Measurements from ENCODE around the gene ANKRD66. TPM values are rescaled to one million over a fixed set of nuclear protein-coding genes. Genes with fewer than 3 reads are reported as not detected.
A peak's percentile ranks its signal among the peaks of the same experiment; 100 is the strongest.

The ANKRD66 gene
- total RNA-seq, 1 experiment from 2014 or later: not detected

- Histone ChIP-seq H3K27me3 (no peaks in the 10 kb centered on the region), H3K4me1 (peaks cover 13% of the 10 kb centered on the region), H3K4me3 (no peak overlapping the region), H3K9me3 (replicated peaks) (no peaks in the 10 kb centered on the region), H3K27ac (no peak overlapping the region), H3K36me3 (no peaks in the 10 kb centered on the region)
- DNase-seq: no peak
These were observed 45.9 kb downstream of the ANKRD66 start for GRCh38 chr6:46792635-46793034.

GRCh38 chr6:46793138-46793537 lies 46.4 kb downstream of the ANKRD66 start, which contains the start of gene MEP1A:
Gene MEP1A, plus strand, starts transcription at chr6:46793389. Its CDS starts 10 bp downstream, at chr6:46793399.
- H3K4me3 ChIP-seq: no peak within 1 kb of the TSS
- no peak for DNase-seq
- no peaks in the 10 kb centered on the region for H3K9me3 ChIP-seq (replicated peaks)
- no peak within 1 kb of the TSS for H3K27ac ChIP-seq
- no peaks in the 10 kb centered on the region for H3K27me3 ChIP-seq
- H3K4me1 ChIP-seq: peaks cover 13% of the 10 kb centered on the region
- no peaks in the 10 kb centered on the region for H3K36me3 ChIP-seq

GRCh38 chr6:46794068-46794467 lies 47.3 kb downstream of the ANKRD66 start:
- H3K36me3 ChIP-seq: no peaks in the 10 kb centered on the region
- no peaks in the 10 kb centered on the region for H3K9me3 ChIP-seq (replicated peaks)

GRCh38 chr6:46795816-46796215 lies 49.1 kb downstream of the ANKRD66 start:
- no peak for DNase-seq
- no peaks in the 10 kb centered on the region for H3K27me3 ChIP-seq
- peaks cover 13% of the 10 kb centered on the region for H3K4me1 ChIP-seq
- no peak overlapping the region for H3K27ac ChIP-seq
- no peaks in the 10 kb centered on the region for H3K36me3 ChIP-seq
- H3K9me3 ChIP-seq (replicated peaks): no peaks in the 10 kb centered on the region
- no peak overlapping the region for H3K4me3 ChIP-seq

More at GRCh38 chr6:46794068-46794467, 47.3 kb downstream of the ANKRD66 start:
- Histone ChIP-seq H3K27me3 (no peaks in the 10 kb centered on the region), H3K27ac (no peak overlapping the region), H3K4me3 (no peak overlapping the region), H3K4me1 (peaks cover 13% of the 10 kb centered on the region)
- no peak for DNase-seq

GRCh38 chr6:46796848-46797580 lies 50.3 kb downstream of the ANKRD66 start:
- Histone ChIP-seq H3K9me3 (replicated peaks) (no peaks in the 10 kb centered on the region), H3K27ac (no peak overlapping the region), H3K4me1 (peaks cover 13% of the 10 kb centered on the region), H3K27me3 (no peaks in the 10 kb centered on the region), H3K4me3 (no peak overlapping the region), H3K36me3 (no peaks in the 10 kb centered on the region)
- peak in 1 of 2 experiments; percentile 53 for DNase-seq

GRCh38 chr6:46799657-46800056 lies 52.9 kb downstream of the ANKRD66 start:
- H3K27ac ChIP-seq: no peak overlapping the region
- no peak overlapping the region for H3K4me3 ChIP-seq
- no peaks in the 10 kb centered on the region for H3K36me3 ChIP-seq
- no peaks in the 10 kb centered on the region for H3K9me3 ChIP-seq (replicated peaks)
- DNase-seq: no peak
- peaks cover 13% of the 10 kb centered on the region for H3K4me1 ChIP-seq
- no peaks in the 10 kb centered on the region for H3K27me3 ChIP-seq

- Histone ChIP-seq H3K27me3 (no peaks in the 10 kb centered on the region), H3K36me3 (no peaks in the 10 kb centered on the region), H3K4me3 (no peak overlapping the region), H3K27ac (no peak overlapping the region), H3K4me1 (no peaks in the 10 kb centered on the region), H3K9me3 (replicated peaks) (no peaks in the 10 kb centered on the region)
- no peak for DNase-seq
These were observed 62.1 kb downstream of the ANKRD66 start for GRCh38 chr6:46808806-46809205.

Other genes with a start within 250 kb of the ANKRD66 start
- gene CYP39A1, start 94.1 kb upstream of the ANKRD66 start, total RNA-seq (2014; rRNA removed; shearing (Covaris generic)): 2.5 and 2.6 TPM in 2 replicates
- gene SLC25A27, start 94.0 kb upstream of the ANKRD66 start, total RNA-seq (2014; rRNA removed; shearing (Covaris generic)): 0.33 and 0.81 TPM in 2 replicates
- 0.10 TPM in 1 of 2 replicates, not detected in the other for gene TDRD6, start 59.0 kb upstream of the ANKRD66 start, total RNA-seq (2014; rRNA removed; shearing (Covaris generic))
- not detected in 2 replicates for gene PLA2G7, start 11.6 kb upstream of the ANKRD66 start, total RNA-seq (2014; rRNA removed; shearing (Covaris generic))
- not detected in 2 replicates for gene MEP1A, start 46.5 kb downstream of the ANKRD66 start, total RNA-seq (2014; rRNA removed; shearing (Covaris generic))
- gene ADGRF5, start 175.0 kb downstream of the ANKRD66 start, total RNA-seq (2014; rRNA removed; shearing (Covaris generic)): 0.30 and 0.35 TPM in 2 replicates

Measured in SJCRH30 (cell line).